Thyroid gland (tissue), 4 donors: ENCODE results near the gene TCF7L1.

Experiments
- CTCF ChIP-seq, 6 experiments: fragments of 200-600 bp in 3 of 6; fragments of 450-650 bp in 3 of 6; sonication (generic) in 3 of 6; IDR thresholded peaks; one replicate each; pipeline ENCODE4 v1.5.1; 2016 to 2019; ENCODE audit warnings: antibody characterized with exemption in 6 of 6, mild to moderate bottlenecking in 2 of 6, inconsistent platforms in 1 of 6, moderate library complexity in 1 of 6
- POLR2A ChIP-seq, 2 donors: fragments of 450-650 bp; IDR thresholded peaks; one replicate each; pipeline ENCODE4 v1.6.1; 2017; ENCODE audit warnings: antibody characterized with exemption in 2 of 2, mild to moderate bottlenecking in 2 of 2, moderate library complexity in 1 of 2

- no peak for TF ChIP-seq CTCF (IDR thresholded peaks at IDR 0.05)
- TF ChIP-seq POLR2A (IDR thresholded peaks at IDR 0.05) = no peak
Observed at GRCh38 chr2:85286918-85287317, 153.7 kb downstream of the TCF7L1 start.
